ENCODE measurements around the gene ZNF783. TPM values are rescaled to one million over a fixed set of nuclear protein-coding genes. Genes with fewer than 3 reads are reported as not detected.
A peak's percentile ranks its signal among the peaks of the same experiment; 100 is the strongest.

Gene ZNF783
- polyA plus RNA-seq, 1 experiment: 6.9 TPM

DNA sequence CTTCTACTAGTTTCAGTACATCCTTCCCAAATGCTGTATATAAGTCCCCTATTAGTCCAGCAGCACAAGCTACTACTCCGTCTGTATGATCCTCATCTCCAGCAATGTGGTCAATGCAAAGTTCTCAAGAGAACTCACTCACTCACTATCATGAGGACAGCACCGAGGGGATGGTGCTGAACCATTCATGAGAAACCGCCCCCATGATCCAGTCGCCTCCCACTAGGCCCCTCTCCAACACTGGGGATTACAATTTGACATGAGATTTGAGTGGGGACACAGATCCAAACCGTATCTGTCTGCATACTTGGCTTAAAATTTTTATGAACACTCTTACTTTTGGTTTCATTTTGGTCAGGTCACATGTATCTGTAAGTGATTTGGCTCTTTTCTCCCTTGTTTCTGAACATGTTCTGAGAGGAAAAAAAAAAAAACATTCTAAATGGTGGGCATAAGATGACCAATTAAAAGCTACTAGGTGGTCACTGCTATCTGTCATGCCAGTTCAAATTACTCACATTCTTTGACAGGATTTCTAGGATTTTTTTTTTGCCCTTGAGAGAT lies 60.1 kb downstream of the ZNF783 start:
- ChIA-PET CTCF (interaction anchor here (1.2 kb wide), 1 partner anchor 11 kb away, joined by 5 read pairs; no protein-coding TSS in a partner anchor), POLR2A (no interaction called here)
- Histone ChIP-seq H3K27me3 (ENCODE audit: control insufficient read depth, insufficient read depth, low read length) (peaks cover 8% of the 10 kb centered on the region), H3K4me3 (ENCODE audit: low read depth, low read length) (peak overlapping the region; percentile 22), H3K36me3 (ENCODE audit: control insufficient read depth, insufficient read depth, low read length) (no peaks in the 10 kb centered on the region)
- TF ChIP-seq, protein P1, sequence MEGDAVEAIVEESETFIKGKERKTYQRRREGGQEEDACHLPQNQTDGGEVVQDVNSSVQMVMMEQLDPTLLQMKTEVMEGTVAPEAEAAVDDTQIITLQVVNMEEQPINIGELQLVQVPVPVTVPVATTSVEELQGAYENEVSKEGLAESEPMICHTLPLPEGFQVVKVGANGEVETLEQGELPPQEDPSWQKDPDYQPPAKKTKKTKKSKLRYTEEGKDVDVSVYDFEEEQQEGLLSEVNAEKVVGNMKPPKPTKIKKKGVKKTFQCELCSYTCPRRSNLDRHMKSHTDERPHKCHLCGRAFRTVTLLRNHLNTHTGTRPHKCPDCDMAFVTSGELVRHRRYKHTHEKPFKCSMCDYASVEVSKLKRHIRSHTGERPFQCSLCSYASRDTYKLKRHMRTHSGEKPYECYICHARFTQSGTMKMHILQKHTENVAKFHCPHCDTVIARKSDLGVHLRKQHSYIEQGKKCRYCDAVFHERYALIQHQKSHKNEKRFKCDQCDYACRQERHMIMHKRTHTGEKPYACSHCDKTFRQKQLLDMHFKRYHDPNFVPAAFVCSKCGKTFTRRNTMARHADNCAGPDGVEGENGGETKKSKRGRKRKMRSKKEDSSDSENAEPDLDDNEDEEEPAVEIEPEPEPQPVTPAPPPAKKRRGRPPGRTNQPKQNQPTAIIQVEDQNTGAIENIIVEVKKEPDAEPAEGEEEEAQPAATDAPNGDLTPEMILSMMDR (IDR thresholded peaks at IDR 0.05; ENCODE audit: insufficient read depth, low read depth, low read length): no peak
- no peak for DNase-seq (ENCODE audit: low read depth)

DNA sequence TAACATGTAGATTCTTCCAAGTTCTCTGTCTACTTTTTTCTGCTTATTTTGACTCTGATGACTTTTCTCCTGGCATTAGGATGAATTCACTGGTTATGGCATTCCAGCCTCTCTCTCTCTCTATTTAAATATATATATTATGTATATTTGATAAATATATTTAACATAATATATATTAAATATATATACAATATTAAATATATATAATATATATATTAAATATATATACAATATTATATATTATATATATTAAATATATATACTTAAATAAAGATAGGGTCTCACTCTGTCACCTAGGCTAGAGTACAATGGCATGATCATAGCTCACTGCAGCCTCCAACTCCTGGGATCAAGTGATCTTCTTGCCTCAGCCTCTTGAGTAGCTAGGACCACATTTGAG lies 60.7 kb downstream of the ZNF783 start:
- no peaks in the 10 kb centered on the region for H3K36me3 ChIP-seq (ENCODE audit: control insufficient read depth, insufficient read depth, low read length)
- CTCF ChIA-PET: interaction anchor here (0.8 to 1.2 kb wide), 2 partner anchors 12 to 176 kb away, joined by 3 to 5 read pairs; no protein-coding TSS in a partner anchor
- POLR2A ChIA-PET: no interaction called here
- no peak for DNase-seq (ENCODE audit: low read depth)
- TF ChIP-seq, protein P1 (IDR thresholded peaks at IDR 0.05; ENCODE audit: insufficient read depth, low read depth, low read length): no peak
- peaks cover 8% of the 10 kb centered on the region for H3K27me3 ChIP-seq (ENCODE audit: control insufficient read depth, insufficient read depth, low read length)
- H3K4me3 ChIP-seq (ENCODE audit: low read depth, low read length): no peak overlapping the region

DNA sequence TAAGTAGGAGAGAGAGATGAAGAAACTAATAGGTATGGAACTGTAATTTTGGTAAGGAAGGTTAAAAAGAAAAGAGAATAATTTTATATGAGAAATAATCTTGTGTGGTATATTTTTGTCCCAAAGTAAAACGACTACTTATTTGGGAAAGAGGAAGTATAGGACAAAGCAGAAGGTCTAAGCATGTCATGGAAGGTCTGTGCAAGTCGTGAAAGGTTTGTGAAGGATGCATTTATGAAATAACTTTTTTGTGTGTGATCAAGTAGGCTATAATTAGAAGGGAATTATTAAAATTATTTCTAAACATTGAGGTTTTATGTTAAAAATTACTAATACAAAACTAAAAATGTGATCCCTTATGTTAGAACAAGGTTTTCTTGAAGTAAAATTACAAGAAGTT lies 63.3 kb downstream of the ZNF783 start:
- no peaks in the 10 kb centered on the region for H3K36me3 ChIP-seq (ENCODE audit: control insufficient read depth, insufficient read depth, low read length)
- TF ChIP-seq, protein P1 (IDR thresholded peaks at IDR 0.05; ENCODE audit: insufficient read depth, low read depth, low read length): no peak
- ChIA-PET CTCF (no interaction called here), POLR2A (no interaction called here)
- H3K27me3 ChIP-seq (ENCODE audit: control insufficient read depth, insufficient read depth, low read length): no peaks in the 10 kb centered on the region
- DNase-seq (ENCODE audit: low read depth): no peak
- no peak overlapping the region for H3K4me3 ChIP-seq (ENCODE audit: low read depth, low read length)

DNA sequence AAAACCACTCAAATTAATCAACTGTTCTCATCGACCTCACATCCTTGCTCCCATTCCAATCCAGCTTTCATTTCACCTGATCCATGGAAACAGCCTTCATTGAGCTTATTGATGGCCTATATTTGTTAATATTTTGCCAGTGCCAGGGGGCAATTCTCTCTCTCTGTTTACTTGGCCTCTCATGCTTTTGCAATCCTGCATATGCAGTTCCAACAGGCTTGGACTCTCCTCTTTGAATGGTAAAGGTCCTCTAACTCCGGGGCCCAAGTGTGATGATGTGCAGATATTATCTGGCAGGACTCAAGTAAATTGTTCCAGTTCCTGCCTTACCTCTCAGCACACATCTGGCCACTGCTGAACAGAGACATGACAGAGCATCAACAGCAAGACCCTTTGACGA lies 67.3 kb downstream of the ZNF783 start:
- TF ChIP-seq, protein P1 (IDR thresholded peaks at IDR 0.05; ENCODE audit: insufficient read depth, low read depth, low read length): no peak
- no peak for DNase-seq (ENCODE audit: low read depth)
- ChIA-PET POLR2A (no interaction called here), CTCF (no interaction called here)
- Histone ChIP-seq H3K4me3 (ENCODE audit: low read depth, low read length) (no peak overlapping the region), H3K36me3 (ENCODE audit: control insufficient read depth, insufficient read depth, low read length) (no peaks in the 10 kb centered on the region), H3K27me3 (ENCODE audit: control insufficient read depth, insufficient read depth, low read length) (no peaks in the 10 kb centered on the region)

DNA sequence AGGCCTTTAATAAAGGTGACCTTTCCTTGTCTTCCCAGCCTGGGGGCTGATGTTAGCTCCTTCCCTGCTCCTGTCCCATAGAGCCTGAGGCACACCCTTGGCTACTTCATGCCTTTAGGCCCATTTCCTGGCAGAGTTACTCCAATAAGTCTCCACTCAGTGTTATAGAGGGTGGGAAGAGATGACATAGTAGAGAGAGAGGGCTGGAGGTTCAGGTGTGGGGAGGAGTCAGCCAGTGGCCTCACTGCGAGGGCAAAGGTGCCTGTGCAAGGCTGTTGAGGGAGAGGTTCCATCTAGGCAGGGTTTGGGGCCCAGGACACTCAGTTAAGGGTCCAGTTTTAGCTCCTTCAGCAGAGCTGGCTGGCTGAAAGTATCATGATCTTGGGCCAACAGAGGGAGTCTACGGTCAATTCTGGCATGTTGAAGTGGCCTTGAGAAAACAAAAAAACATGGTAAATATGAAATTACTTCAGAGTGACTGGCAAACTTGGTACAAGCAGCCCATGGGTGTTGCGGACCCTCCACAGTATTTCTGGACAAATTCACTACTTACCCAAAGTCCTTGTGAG lies 67.9 kb downstream of the ZNF783 start:
- CTCF ChIA-PET: interaction anchor here (1.3 kb wide), 1 partner anchor 31 kb away, joined by 3 read pairs; no protein-coding TSS in a partner anchor
- H3K4me3 ChIP-seq (ENCODE audit: low read depth, low read length): no peak overlapping the region
- TF ChIP-seq, protein P1 (IDR thresholded peaks at IDR 0.05; ENCODE audit: insufficient read depth, low read depth, low read length): no peak; the same call in 1 of the 2 replicates
- DNase-seq (ENCODE audit: low read depth): no peak
- no peaks in the 10 kb centered on the region for H3K36me3 ChIP-seq (ENCODE audit: control insufficient read depth, insufficient read depth, low read length)
- H3K27me3 ChIP-seq (ENCODE audit: control insufficient read depth, insufficient read depth, low read length): no peaks in the 10 kb centered on the region
- POLR2A ChIA-PET: no interaction called here

All from BJ (cell line).